ENCODE data around the gene SPPL3.
"Not testable (repeated sequence)": the region's sequence is repeated elsewhere in the genome, so short reads cannot be mapped to it uniquely, and the experiment has no call there.

The SPPL3 gene

GRCh38 chr12:120904197-120904773 lies at the start of gene SPPL3:
Gene SPPL3, minus strand, starts transcription at chr12:120904358. Its CDS starts 491 bp downstream, at chr12:120903867.
- Histone ChIP-seq H3K4me1 (ENCODE audit: control insufficient read depth, insufficient read depth, low read length) (peaks cover 17% of the 10 kb centered on the region), H3K4me3 (ENCODE audit: low read length) (peak within 1 kb of the TSS; percentile 72), H3K9ac (ENCODE audit: low read length) (peak within 1 kb of the TSS; percentile 82), H3K9me3 (ENCODE audit: control insufficient read depth, low read length) (no peaks in the 10 kb centered on the region), H3K27me3 (ENCODE audit: control insufficient read depth, insufficient read depth, low read length) (no peaks in the 10 kb centered on the region), H3K36me3 (ENCODE audit: control insufficient read depth, insufficient read depth, low read length) (no peaks in the 10 kb centered on the region)

GRCh38 chr12:120950807-120951206 lies 46.6 kb upstream of the SPPL3 start:
- Histone ChIP-seq H3K36me3 (ENCODE audit: control insufficient read depth, insufficient read depth, low read length) (no peaks in the 10 kb centered on the region), H3K9ac (ENCODE audit: low read length) (no peak overlapping the region), H3K27me3 (ENCODE audit: control insufficient read depth, insufficient read depth, low read length) (no peaks in the 10 kb centered on the region), H3K4me1 (ENCODE audit: control insufficient read depth, insufficient read depth, low read length) (no peaks in the 10 kb centered on the region), H3K4me3 (ENCODE audit: low read length) (no peak overlapping the region), H3K9me3 (ENCODE audit: control insufficient read depth, low read length) (no peaks in the 10 kb centered on the region)

GRCh38 chr12:120950260-120950799 lies 46.2 kb upstream of the SPPL3 start:
- not testable (repeated sequence) for H3K9ac ChIP-seq (ENCODE audit: low read length); H3K27me3 ChIP-seq (ENCODE audit: control insufficient read depth, insufficient read depth, low read length); H3K36me3 ChIP-seq (ENCODE audit: control insufficient read depth, insufficient read depth, low read length); H3K4me3 ChIP-seq (ENCODE audit: low read length); H3K9me3 ChIP-seq (ENCODE audit: control insufficient read depth, low read length); H3K4me1 ChIP-seq (ENCODE audit: control insufficient read depth, insufficient read depth, low read length)

GRCh38 chr12:120945516-120945915 lies 41.4 kb upstream of the SPPL3 start:
- H3K27me3 ChIP-seq (ENCODE audit: control insufficient read depth, insufficient read depth, low read length); H3K4me3 ChIP-seq (ENCODE audit: low read length); H3K9me3 ChIP-seq (ENCODE audit: control insufficient read depth, low read length); H3K4me1 ChIP-seq (ENCODE audit: control insufficient read depth, insufficient read depth, low read length); H3K9ac ChIP-seq (ENCODE audit: low read length); H3K36me3 ChIP-seq (ENCODE audit: control insufficient read depth, insufficient read depth, low read length): not testable (repeated sequence)

GRCh38 chr12:120944645-120945217 lies 40.6 kb upstream of the SPPL3 start:
- H3K36me3 ChIP-seq (ENCODE audit: control insufficient read depth, insufficient read depth, low read length), result no peaks in the 10 kb centered on the region
- H3K27me3 ChIP-seq (ENCODE audit: control insufficient read depth, insufficient read depth, low read length), result no peaks in the 10 kb centered on the region
- no peaks in the 10 kb centered on the region for H3K9me3 ChIP-seq (ENCODE audit: control insufficient read depth, low read length)
- peaks cover 4% of the 10 kb centered on the region for H3K4me1 ChIP-seq (ENCODE audit: control insufficient read depth, insufficient read depth, low read length)
- H3K9ac ChIP-seq (ENCODE audit: low read length), result no peak overlapping the region
- H3K4me3 ChIP-seq (ENCODE audit: low read length), result no peak overlapping the region

GRCh38 chr12:120943482-120943881 lies 39.3 kb upstream of the SPPL3 start:
- peaks cover under 1% of the 10 kb centered on the region for H3K27me3 ChIP-seq (ENCODE audit: control insufficient read depth, insufficient read depth, low read length)
- H3K9me3 ChIP-seq (ENCODE audit: control insufficient read depth, low read length), result no peaks in the 10 kb centered on the region
- no peak overlapping the region for H3K4me3 ChIP-seq (ENCODE audit: low read length)
- no peaks in the 10 kb centered on the region for H3K36me3 ChIP-seq (ENCODE audit: control insufficient read depth, insufficient read depth, low read length)
- peaks cover 4% of the 10 kb centered on the region for H3K4me1 ChIP-seq (ENCODE audit: control insufficient read depth, insufficient read depth, low read length)
- no peak overlapping the region for H3K9ac ChIP-seq (ENCODE audit: low read length)

- peaks cover 4% of the 10 kb centered on the region for H3K4me1 ChIP-seq (ENCODE audit: control insufficient read depth, insufficient read depth, low read length)
- H3K9ac ChIP-seq (ENCODE audit: low read length), result no peak overlapping the region
- no peaks in the 10 kb centered on the region for H3K36me3 ChIP-seq (ENCODE audit: control insufficient read depth, insufficient read depth, low read length)
These were observed 37.8 kb upstream of the SPPL3 start for GRCh38 chr12:120941846-120942405.

GRCh38 chr12:120941412-120941811 lies 37.3 kb upstream of the SPPL3 start:
- H3K4me3 ChIP-seq (ENCODE audit: low read length), result no peak overlapping the region
- no peak overlapping the region for H3K9ac ChIP-seq (ENCODE audit: low read length)
- H3K4me1 ChIP-seq (ENCODE audit: control insufficient read depth, insufficient read depth, low read length), result peaks cover 4% of the 10 kb centered on the region
- H3K27me3 ChIP-seq (ENCODE audit: control insufficient read depth, insufficient read depth, low read length), result peaks cover 3% of the 10 kb centered on the region
- H3K36me3 ChIP-seq (ENCODE audit: control insufficient read depth, insufficient read depth, low read length), result no peaks in the 10 kb centered on the region
- no peaks in the 10 kb centered on the region for H3K9me3 ChIP-seq (ENCODE audit: control insufficient read depth, low read length)

More at GRCh38 chr12:120941846-120942405, 37.8 kb upstream of the SPPL3 start:
- Histone ChIP-seq H3K4me3 (ENCODE audit: low read length) (no peak overlapping the region), H3K9me3 (ENCODE audit: control insufficient read depth, low read length) (no peaks in the 10 kb centered on the region), H3K27me3 (ENCODE audit: control insufficient read depth, insufficient read depth, low read length) (peaks cover 3% of the 10 kb centered on the region)

- no peak overlapping the region for H3K4me3 ChIP-seq (ENCODE audit: low read length)
- peaks cover 7% of the 10 kb centered on the region for H3K27me3 ChIP-seq (ENCODE audit: control insufficient read depth, insufficient read depth, low read length)
- no peak overlapping the region for H3K9ac ChIP-seq (ENCODE audit: low read length)
- H3K9me3 ChIP-seq (ENCODE audit: control insufficient read depth, low read length), result no peaks in the 10 kb centered on the region
- H3K36me3 ChIP-seq (ENCODE audit: control insufficient read depth, insufficient read depth, low read length), result no peaks in the 10 kb centered on the region
- H3K4me1 ChIP-seq (ENCODE audit: control insufficient read depth, insufficient read depth, low read length), result peaks cover 4% of the 10 kb centered on the region
These were observed 36.6 kb upstream of the SPPL3 start for GRCh38 chr12:120940799-120941198.

- H3K27me3 ChIP-seq (ENCODE audit: control insufficient read depth, insufficient read depth, low read length), result peaks cover 7% of the 10 kb centered on the region
- H3K9ac ChIP-seq (ENCODE audit: low read length), result no peak overlapping the region
- H3K4me1 ChIP-seq (ENCODE audit: control insufficient read depth, insufficient read depth, low read length), result peaks cover 4% of the 10 kb centered on the region
- H3K9me3 ChIP-seq (ENCODE audit: control insufficient read depth, low read length), result no peaks in the 10 kb centered on the region
- H3K36me3 ChIP-seq (ENCODE audit: control insufficient read depth, insufficient read depth, low read length), result no peaks in the 10 kb centered on the region
- H3K4me3 ChIP-seq (ENCODE audit: low read length), result no peak overlapping the region
These were observed 35.8 kb upstream of the SPPL3 start for GRCh38 chr12:120940006-120940405.

GRCh38 chr12:120939523-120939922 lies 35.4 kb upstream of the SPPL3 start:
- Histone ChIP-seq H3K4me3 (ENCODE audit: low read length) (no peak overlapping the region), H3K4me1 (ENCODE audit: control insufficient read depth, insufficient read depth, low read length) (peaks cover 2% of the 10 kb centered on the region), H3K9ac (ENCODE audit: low read length) (no peak overlapping the region), H3K27me3 (ENCODE audit: control insufficient read depth, insufficient read depth, low read length) (peaks cover 7% of the 10 kb centered on the region), H3K9me3 (ENCODE audit: control insufficient read depth, low read length) (no peaks in the 10 kb centered on the region), H3K36me3 (ENCODE audit: control insufficient read depth, insufficient read depth, low read length) (no peaks in the 10 kb centered on the region)

- H3K4me1 ChIP-seq (ENCODE audit: control insufficient read depth, insufficient read depth, low read length), result no peaks in the 10 kb centered on the region
- no peaks in the 10 kb centered on the region for H3K9me3 ChIP-seq (ENCODE audit: control insufficient read depth, low read length)
- H3K27me3 ChIP-seq (ENCODE audit: control insufficient read depth, insufficient read depth, low read length), result peaks cover 7% of the 10 kb centered on the region
- H3K36me3 ChIP-seq (ENCODE audit: control insufficient read depth, insufficient read depth, low read length), result no peaks in the 10 kb centered on the region
- H3K4me3 ChIP-seq (ENCODE audit: low read length), result no peak overlapping the region
- H3K9ac ChIP-seq (ENCODE audit: low read length), result no peak overlapping the region
These were observed 34.3 kb upstream of the SPPL3 start for GRCh38 chr12:120938496-120938895.
